GM21447 (cell line): ENCODE data around the gene CRELD2.

Experiments
- ATAC-seq: cut with Tn5 transposase; IDR thresholded peaks from one replicate; pipeline ENCODE4 v1.9.1; 2021; ENCODE audit not compliant: unreplicated experiment

The CRELD2 gene

DNA sequence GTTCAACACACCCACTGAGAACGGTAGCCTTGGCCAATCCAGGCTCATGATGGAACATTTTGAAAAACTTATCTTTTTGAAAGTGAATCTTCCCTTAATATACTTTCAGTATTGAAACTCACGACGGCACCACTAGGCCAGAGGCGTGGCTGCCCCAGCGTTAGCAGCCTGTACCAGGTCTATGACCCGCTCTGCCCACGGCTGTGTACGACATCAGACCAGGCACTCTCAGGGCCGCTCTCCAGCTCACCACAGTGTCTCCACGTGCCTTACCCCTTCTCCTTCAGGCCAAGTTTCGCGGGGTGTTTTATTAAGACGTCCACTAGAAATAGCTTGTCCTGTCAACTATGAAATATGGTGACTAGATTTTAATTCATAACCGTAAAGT lies 31.4 kb upstream of the CRELD2 start:
- ATAC-seq, result no peak

DNA sequence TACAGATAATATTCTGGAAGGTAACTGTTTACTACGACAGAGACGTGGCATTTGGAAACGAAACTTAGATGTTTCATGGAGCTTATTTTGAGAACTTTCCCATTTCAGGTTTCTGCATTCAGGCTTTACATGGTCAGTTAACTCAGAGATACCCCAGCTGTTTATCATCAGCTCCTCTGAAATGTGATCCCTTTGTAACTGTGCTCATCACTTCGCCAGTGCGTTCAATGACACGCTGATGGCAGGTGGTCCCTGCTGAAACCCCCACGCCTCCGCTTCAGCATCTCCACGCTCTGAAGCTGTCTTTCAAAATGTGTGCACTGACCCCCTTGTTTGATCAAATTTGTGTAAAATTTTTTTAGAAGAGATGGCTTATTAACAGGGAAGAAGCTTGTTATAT lies 30.7 kb upstream of the CRELD2 start:
- ATAC-seq, result no peak

DNA sequence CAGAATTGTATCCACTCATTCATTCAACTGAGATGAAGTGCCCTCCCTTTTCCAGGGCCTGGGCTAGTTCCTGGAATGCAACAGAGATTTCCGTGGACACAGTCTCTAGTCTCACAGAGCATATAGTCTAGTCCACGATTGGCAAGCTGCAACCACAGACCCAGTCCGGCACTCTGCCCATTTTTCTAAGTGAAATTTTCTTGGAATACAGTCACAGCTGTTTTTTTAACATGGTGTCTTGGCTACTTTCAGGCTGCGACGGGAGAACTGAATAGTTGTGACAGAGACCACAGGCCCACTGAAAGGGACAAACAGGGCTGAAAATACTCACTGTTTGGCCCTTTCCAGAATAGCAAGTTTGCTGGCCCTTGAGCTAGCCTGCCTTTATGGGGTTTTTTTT lies 29.4 kb upstream of the CRELD2 start:
- no peak for ATAC-seq

DNA sequence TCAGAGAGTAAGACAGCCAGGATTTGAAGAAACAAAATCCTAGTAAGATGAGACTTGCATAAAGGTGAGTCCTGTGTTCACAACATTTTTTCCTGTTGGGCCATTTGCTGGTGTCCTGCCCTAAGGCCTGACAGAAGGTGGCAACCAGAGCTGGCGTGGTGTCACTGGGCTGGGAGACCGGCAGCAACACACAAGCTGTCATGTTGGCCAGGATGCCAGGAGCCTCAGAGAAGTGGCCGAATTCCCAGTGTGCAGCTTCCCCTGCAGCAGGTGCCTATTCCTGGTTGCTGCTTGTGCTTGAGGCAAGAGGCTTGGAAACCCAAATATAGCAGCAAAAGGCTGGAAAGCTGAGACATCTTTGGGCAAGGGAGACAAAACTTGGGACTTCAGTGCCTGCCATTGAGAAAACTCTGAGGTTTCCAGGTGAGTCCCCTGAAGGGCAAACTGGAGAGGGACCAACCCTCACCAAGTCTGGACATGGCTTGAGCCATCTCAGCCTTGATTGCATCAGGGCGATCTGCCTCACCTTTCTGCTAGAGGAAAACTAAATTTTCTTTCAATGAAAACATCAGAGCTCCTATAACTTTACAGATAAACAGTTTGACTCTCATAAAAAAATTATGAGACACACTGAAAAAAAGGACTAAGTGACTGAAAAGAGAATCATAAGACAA lies 26.1 kb upstream of the CRELD2 start:
- no peak for ATAC-seq

DNA sequence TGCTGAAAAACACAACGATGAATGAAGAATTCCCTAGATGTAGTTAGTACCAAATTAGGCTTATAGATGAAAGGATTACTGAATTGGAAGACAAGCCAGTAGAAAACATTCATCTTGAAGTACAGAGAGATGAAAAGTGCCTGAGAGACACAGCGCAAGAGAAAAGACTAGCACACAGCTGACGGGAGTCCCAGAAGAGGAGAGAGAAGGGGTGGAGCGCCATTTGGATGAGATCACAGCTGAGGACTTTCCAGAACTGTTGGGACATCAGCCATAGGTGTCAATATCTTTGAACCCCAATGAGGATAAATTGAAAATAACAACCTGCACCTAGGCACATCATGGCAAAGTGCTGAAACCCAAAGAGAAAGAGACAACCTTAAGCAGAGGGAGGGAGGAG lies 25.4 kb upstream of the CRELD2 start:
- no peak for ATAC-seq

DNA sequence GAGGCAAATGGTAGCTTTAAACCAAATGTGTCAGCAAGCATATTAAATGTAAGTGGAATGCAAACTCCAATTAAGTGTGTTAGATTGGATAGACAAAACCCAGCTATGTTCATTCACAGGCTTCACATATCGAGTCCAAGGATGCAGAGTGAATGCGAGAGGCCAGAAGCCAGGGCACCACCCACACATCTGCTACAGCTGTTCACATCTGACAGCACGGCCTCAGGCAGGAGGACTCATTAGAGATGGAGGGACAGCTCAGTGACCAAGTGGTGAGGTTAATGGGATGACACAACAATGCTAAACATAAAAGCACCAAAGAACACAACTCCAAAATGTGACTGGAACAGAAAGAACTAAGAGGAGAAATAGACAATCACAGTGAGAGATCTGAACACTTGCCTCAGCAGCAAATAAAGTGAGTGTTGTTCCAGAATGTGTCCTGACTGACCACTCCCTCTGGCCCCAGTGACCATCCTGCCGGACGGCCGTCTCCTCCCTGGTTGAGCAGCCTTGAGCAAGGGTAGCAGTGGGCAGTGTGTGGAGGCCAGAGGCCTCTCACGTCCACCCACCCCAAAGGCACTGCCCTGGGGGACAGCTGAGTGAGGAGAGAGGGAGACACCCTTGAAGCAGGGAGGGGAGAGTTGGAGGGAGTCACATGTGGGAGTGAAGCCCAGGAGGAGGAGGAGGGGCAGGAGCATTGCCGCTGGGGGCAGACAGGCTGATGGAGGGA lies 23.9 kb upstream of the CRELD2 start:
- ATAC-seq, result no peak

DNA sequence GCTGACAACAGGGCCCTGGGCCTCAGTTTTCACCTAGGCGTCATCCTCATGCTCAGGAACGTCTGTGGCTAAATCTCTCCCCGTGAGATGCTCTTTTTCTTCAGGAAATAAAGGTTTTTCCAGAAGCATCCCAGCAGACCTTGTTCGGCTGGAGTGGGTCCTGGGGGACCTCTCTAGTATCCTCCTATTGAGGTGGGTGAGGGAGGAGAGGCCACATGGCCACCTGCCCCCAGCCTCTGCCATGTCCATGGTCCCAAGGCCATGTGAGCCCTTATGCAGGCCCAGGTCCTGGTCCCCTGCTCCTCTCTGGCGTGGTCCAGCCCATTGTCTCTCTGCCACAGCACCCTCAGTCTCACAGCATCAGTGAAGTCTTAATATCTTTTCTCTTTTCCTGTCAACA lies 22.2 kb upstream of the CRELD2 start:
- no peak for ATAC-seq

DNA sequence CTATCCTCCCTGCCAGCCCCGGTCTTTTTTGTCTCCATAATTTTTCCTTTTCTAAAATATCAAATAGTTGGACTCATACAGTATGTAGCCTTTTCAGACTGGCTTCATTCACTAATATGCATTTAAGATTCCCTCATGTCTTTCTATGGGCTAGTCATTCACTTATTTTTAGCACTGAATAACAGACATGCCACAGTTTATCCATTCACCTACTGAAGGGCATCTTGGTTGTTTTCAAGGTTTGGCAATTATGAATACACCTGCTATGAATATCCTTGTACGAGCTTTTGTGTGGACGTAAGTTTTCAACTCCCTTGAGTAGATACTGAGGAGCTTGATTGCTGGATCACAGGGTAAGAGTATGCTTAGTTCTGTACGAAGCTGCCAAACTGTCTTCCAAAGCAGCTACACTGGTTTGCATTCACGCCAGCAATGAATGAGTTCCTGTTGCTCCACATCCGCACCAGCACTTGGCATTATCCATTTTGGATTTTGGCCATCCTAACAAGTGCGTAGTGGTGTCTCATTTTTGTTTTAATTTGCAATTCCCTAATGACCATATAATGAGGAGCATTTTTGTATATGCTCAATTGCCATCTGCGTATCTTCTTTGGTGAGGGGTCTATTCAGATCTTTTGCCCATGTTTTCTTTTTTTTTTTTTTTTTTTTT lies 21.3 kb upstream of the CRELD2 start:
- no peak for ATAC-seq

DNA sequence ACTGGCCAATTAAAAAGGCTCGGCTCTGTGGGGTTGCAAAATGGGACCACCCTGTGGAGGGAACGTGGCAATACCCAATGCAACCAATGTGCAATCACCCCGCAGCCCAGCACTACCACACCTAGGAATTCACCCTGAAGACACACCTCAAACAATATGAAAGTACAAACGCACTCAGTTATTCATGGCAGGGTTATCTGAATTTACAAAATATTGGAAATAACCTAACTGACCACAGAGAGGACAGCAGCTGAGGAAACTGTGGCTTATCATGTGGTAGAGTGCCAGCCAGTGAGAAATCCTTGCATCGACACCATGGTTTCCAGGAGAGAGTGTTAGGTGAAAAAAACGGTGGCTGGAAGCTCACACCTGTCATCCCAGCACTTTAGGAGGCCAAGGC lies 18.9 kb upstream of the CRELD2 start:
- ATAC-seq, result no peak

DNA sequence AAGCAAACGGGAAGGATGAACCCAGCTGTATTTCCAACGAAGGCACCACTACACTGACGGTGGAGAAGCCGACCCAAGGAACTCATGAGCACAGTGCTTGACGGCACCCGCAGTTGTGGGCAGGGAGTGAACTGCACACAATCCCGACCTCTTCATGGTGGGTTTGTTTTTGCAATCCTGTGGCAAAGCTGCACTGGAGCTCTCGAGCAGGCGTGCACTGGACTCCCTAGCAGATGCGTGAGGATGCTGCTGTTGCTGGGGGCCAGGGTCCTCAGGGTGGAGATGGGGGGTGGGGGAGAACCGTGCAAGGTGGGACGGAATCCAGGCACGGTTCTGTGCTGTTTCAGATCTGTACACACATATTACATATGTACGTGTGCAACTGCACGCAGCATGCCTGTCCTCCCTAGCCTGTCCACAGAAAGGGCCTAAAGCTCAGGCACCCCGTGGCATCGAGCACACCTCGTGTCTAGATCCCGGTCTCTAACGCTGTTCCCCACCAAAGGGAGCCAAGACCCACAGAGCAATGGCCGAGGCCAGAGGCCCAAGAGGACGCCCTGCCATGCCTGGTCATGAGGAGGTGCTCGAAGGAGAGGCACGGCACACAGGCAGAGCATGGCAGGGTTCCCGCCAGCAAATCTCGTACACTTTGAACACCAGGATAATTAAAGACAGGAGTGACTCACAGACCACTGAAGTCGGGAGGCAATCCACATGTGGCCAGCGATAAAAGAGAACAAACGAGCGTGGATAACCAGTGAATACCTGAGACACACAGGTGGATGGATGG lies 17.8 kb upstream of the CRELD2 start:
- ATAC-seq, result no peak

DNA sequence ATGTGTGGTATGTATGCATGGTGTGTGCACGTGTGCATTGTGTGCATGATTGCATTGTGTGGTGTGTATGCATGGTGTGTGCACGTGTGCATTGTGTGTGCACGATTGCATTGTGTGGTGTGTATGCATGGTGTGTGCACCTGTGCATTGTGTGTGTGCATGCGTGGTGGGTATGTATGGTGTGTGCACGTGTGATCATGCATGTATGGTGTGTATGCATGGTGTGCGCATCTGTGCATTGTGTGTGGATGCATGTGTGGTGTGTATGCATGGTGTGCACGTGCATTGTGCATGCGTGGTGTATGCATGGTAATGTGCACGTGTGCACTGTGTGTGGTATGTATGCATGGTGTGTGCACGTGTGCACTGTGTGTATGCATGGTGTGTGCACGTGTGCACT lies 17.0 kb upstream of the CRELD2 start:
- ATAC-seq, result no peak

DNA sequence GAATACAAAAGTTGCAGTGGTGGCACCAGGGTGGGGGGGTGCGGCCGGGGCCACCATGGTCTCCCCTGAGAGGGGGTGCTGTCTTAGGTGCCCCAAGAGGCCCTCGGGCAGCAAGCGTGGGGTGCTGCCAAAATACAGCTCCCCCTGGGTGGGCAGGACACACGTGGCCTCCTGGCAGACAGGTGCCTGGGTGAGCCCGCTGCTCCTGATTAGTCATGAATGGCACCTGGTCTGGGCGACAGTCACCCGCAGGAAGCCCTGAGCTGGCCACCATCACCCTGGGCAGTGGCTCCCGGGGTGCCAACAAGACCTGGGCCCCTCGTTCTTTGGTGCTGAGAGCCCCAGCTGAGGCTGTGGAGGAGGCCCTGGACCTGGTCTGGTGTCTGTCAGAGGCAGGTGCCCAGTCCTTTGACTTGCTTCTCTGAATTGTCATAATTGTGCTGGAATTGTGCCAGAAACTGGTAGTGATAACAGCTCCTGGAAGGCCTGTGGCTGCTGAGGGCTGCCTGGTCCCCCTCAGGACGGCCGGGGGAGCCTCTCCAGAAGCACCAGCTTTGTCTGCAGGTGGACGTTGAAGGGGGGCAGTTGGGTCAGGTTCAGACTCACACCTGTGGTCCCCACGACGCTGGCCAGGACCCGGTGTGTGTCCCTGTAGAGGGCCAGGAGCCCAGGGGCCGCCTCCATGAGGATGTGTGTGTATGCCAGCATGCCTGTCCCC lies 15.0 kb upstream of the CRELD2 start:
- no peak for ATAC-seq

DNA sequence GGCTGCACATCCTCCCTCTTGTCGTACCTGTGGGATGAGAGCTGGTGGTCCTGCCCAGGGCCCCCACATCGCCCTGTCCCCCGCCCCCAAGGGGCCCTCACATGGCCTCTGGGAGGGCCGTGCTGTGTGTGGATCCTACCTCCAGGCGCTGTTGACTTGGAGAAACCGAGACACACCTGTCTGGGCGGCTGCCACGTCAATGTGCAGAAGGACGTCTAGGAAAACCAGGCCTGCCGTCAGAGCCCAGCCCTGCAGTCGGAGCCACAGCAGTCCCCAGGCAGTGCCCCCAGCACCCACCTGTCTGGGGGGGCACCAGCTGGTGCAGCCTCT lies 14.4 kb upstream of the CRELD2 start:
- ATAC-seq, result no peak

DNA sequence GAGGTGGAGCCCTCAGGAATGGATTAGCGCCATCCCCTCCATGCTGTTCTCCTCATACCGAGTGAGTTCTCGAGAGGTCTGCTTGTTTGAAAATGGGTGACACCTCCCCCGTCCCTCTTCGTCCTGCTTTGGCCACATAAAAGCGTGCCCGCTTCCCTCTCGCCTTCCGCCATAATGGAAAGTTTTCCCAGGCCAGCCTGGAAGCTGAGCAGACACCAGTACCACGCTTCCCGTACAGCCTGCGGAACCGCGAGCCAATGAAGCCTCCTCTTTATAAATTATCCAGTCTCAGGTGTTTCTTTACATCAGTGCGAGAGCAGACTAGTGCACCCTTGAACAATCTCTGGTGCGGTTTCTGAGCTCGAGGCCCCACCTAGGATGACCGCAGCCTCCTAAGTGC lies 13.0 kb upstream of the CRELD2 start:
- no peak for ATAC-seq

DNA sequence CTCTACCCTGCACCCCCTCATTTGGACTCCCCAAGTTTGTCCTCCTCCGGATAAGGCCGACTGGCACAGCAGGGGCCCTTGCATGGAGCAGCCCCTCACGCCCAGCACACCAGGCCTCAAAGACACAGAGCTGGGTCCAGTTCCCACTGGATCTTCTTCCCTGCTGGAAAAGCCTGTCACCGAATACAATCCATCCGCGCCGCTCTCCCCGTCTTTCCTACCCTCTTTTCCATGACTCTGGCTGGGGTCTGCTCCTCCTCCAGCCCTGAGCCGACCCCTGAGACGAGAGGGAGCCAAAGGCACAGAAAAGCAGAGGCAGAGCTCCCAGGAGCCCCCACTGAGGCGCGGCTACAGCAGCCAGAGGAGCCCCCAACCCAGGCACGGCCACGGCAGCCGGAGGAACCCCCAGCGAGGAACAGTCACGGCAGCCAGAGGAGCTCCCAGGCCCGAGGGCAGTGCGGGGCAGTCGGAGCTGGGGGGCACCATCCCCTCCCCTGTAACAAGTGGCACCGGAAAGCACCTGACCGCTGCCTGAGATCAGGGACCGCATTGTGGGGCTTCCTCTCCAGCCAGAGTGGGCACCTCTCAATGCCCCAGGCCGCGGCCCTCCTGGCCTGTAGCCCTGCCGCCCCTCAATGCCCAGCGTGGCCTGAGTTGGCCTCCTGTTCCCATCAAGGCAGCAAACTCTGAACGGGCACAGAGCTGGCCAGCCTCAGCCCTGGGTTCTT lies 12.2 kb upstream of the CRELD2 start:
- no peak for ATAC-seq

DNA sequence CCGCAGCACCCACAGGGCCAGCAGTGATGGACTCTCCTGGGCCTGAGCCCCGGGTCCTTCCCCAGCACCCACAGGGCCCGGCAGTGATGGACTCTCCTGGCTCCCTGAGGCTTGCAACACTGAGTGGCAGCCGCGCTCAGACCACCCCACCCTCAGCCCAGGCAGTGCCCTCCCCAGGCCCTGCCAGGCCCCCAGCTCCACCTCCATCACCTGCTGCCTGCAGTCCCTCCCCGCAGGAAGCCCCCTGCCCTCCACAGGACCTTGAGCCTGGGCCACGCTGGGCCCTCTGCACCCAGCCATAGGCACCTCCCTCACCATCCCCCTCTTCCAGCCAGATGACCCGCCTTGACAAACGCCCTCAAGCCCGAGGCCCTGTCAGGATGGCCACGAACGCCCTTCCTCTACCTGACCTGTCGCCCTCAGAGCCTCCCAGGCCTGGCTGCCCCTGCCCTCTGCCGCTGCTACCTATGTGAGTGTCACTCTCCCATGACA lies 11.6 kb upstream of the CRELD2 start:
- ATAC-seq, result no peak

DNA sequence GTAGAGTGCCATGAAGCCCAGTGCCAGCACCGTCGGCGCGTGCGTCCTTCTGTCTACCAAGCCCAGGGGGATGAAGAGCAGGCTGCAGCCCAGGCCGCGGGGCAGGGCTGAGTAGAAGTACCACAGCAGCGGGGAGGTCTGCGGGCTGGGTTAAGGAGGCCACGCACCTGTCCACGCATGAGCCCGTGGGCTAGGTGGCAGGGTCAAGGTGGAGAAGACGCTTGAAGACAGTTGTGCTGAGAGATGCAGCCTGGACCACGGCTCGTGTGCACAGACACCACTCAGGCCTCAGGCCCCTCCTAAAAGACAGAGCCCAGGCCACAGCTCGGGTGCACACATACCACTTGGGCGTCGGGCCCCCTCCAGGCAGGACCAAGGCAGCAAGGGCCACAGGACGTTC lies 10.6 kb upstream of the CRELD2 start:
- ATAC-seq, result no peak

DNA sequence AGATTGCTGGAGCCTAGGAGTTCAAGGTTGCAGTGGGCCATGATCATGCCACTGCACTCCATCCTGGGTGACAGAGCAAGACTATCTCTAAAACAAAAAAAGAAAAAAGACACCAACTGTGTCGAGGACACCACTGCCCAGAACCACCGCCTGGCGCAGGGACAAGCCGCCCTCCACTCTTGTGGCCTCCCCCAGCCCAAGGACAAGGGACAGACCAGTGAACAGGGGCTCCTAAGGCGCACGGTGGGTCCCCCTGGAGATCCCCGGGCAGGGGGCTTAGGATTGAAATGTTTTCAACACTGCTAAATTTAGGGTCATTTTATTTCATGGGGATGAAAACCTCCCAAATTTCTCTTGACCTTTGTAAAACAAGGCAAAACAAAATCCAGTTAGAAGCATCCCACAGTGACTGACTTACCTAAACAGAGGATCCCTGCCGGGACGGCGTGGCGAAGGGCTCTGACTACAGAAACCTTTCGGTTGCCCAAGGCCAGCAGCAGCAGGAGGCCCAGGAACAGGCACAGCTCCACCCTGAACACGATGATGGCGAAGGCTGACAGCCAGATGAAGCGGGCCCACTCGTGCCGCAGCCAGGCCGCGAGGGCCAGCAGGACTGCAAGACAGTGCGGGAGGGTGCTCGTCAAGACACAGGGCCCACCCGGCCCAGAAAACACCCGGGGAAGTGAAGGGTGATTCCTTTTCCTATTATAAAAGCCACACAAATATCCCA lies 8.8 kb upstream of the CRELD2 start:
- ATAC-seq, result no peak
